GM19468 (cell line): ENCODE measurements around the gene FAM174B.
"Not testable (repeated sequence)": the region's sequence is repeated elsewhere in the genome, so short reads cannot be mapped to it uniquely, and the experiment has no call there.

ENCODE experiments used
- ATAC-seq: cut with Tn5 transposase; IDR thresholded peaks from one replicate; pipeline ENCODE4 v1.9.1; 2021; ENCODE audit warnings: mild to moderate bottlenecking, moderate library complexity, moderate number of reproducible peaks; ENCODE audit not compliant: unreplicated experiment; ENCODE audit errors: extremely low read depth

The FAM174B gene

GRCh38 chr15:92623435-92623834 is 32.1 kb downstream of the FAM174B start:
- ATAC-seq, result no peak

GRCh38 chr15:92621972-92622533 is 33.5 kb downstream of the FAM174B start:
- no peak for ATAC-seq

- ATAC-seq, result no peak
Observed at GRCh38 chr15:92620991-92621390, 34.6 kb downstream of the FAM174B start.

GRCh38 chr15:92619145-92620101 is 36.2 kb downstream of the FAM174B start:
- no peak for ATAC-seq

- no peak for ATAC-seq
Observed at GRCh38 chr15:92617549-92618520, 37.7 kb downstream of the FAM174B start.

GRCh38 chr15:92616621-92617548 is 38.7 kb downstream of the FAM174B start:
- ATAC-seq, result no peak

GRCh38 chr15:92614791-92615785 is 40.5 kb downstream of the FAM174B start:
- no peak for ATAC-seq

- ATAC-seq, result no peak
Observed at GRCh38 chr15:92614301-92614700, 41.3 kb downstream of the FAM174B start.

- ATAC-seq, result no peak
Observed at GRCh38 chr15:92613841-92614240, 41.7 kb downstream of the FAM174B start.

GRCh38 chr15:92612891-92613290 is 42.7 kb downstream of the FAM174B start:
- ATAC-seq, result no peak

- no peak for ATAC-seq
Observed at GRCh38 chr15:92611995-92612745, 43.4 kb downstream of the FAM174B start.

- ATAC-seq, result no peak
Observed at GRCh38 chr15:92611150-92611549, 44.4 kb downstream of the FAM174B start.

- no peak for ATAC-seq
Observed at GRCh38 chr15:92610101-92610520, 45.5 kb downstream of the FAM174B start.

GRCh38 chr15:92608866-92609700 is 46.5 kb downstream of the FAM174B start:
- ATAC-seq, result no peak

GRCh38 chr15:92606836-92607150 is 48.8 kb downstream of the FAM174B start:
- not testable (repeated sequence) for ATAC-seq

GRCh38 chr15:92606126-92606835 is 49.3 kb downstream of the FAM174B start:
- ATAC-seq, result no peak
